HG02885 (cell line): ENCODE results near the gene ZFPM1.

Experiments used
- ATAC-seq: cut with Tn5 transposase; IDR thresholded peaks from one replicate; pipeline ENCODE4 v1.9.1; 2021; ENCODE audit warnings: mild to moderate bottlenecking; ENCODE audit not compliant: unreplicated experiment, poor library complexity

The ZFPM1 gene

GRCh38 chr16:88446736-88447135 is 6.3 kb upstream of the ZFPM1 start:
- no peak for ATAC-seq

- ATAC-seq, result no peak
Observed at GRCh38 chr16:88447881-88448280, 5.2 kb upstream of the ZFPM1 start.

- no peak for ATAC-seq
Observed at GRCh38 chr16:88448461-88449266, 4.4 kb upstream of the ZFPM1 start.

- no peak for ATAC-seq
Observed at GRCh38 chr16:88449267-88449561, 3.9 kb upstream of the ZFPM1 start.

GRCh38 chr16:88451586-88452481 is 1.2 kb upstream of the ZFPM1 start:
- ATAC-seq, result no peak

GRCh38 chr16:88452482-88453216 is 431 bp upstream of the ZFPM1 start:
- ATAC-seq, result peak; percentile 71

- ATAC-seq, result peak; percentile 0
Observed at GRCh38 chr16:88453611-88454522, 787 bp downstream of the ZFPM1 start.

- ATAC-seq, result no peak
Observed at GRCh38 chr16:88454523-88454947, 1.5 kb downstream of the ZFPM1 start.

- no peak for ATAC-seq
Observed at GRCh38 chr16:88455610-88456355, 2.7 kb downstream of the ZFPM1 start.

GRCh38 chr16:88456356-88457292 is 3.5 kb downstream of the ZFPM1 start:
- ATAC-seq, result no peak

GRCh38 chr16:88458039-88458772 is 5.1 kb downstream of the ZFPM1 start:
- ATAC-seq, result no peak

- ATAC-seq, result no peak
Observed at GRCh38 chr16:88458773-88459235, 5.7 kb downstream of the ZFPM1 start.

GRCh38 chr16:88459366-88460073 is 6.4 kb downstream of the ZFPM1 start:
- no peak for ATAC-seq

GRCh38 chr16:88460496-88461330 is 7.6 kb downstream of the ZFPM1 start:
- no peak for ATAC-seq

GRCh38 chr16:88461331-88462269 is 8.5 kb downstream of the ZFPM1 start:
- ATAC-seq, result no peak
